HEK293T (cell line): Measurements from ENCODE around the gene EFCAB6.

Experiments
- ARNT ChIP-seq: fragments of 450-650 bp; IDR thresholded peaks from 2 replicates; pipeline ENCODE4 v1.6.1; 2017; ENCODE audit warnings: mild to moderate bottlenecking
- BHLHE40 ChIP-seq: fragments of 450-650 bp; IDR thresholded peaks from 2 replicates; pipeline ENCODE4 v1.6.1; 2016; ENCODE audit warnings: mild to moderate bottlenecking, moderate library complexity, borderline replicate concordance
- CTBP1 ChIP-seq: fragments of 450-650 bp; IDR thresholded peaks from 2 replicates; pipeline ENCODE4 v1.6.1; 2016; ENCODE audit warnings: borderline replicate concordance
- ELF4 ChIP-seq: fragments of 450-650 bp; IDR thresholded peaks from 2 replicates; pipeline ENCODE4 v1.6.1; 2017; ENCODE audit warnings: antibody characterized with exemption
- FOXA1 ChIP-seq: fragments of 450-650 bp; IDR thresholded peaks from 2 replicates; pipeline ENCODE4 v1.6.1; 2016; ENCODE audit warnings: mild to moderate bottlenecking
- FOXK2 ChIP-seq: fragments of 450-650 bp; IDR thresholded peaks from 2 replicates; pipeline ENCODE4 v1.6.1; 2016; ENCODE audit warnings: mild to moderate bottlenecking
- FOXM1 ChIP-seq: fragments of 450-650 bp; IDR thresholded peaks from 2 replicates; pipeline ENCODE4 v1.6.1; 2017; ENCODE audit warnings: mild to moderate bottlenecking, borderline replicate concordance
- HDGF ChIP-seq: fragments of 450-650 bp; IDR thresholded peaks from 2 replicates; pipeline ENCODE4 v1.6.1; 2017; ENCODE audit warnings: antibody characterized with exemption, borderline replicate concordance
- L3MBTL2 ChIP-seq: fragments of 450-650 bp; conservative IDR thresholded peaks from 2 replicates; pipeline ENCODE4 v1.6.1; 2016; ENCODE audit warnings: mild to moderate bottlenecking
- NFRKB ChIP-seq: fragments of 450-650 bp; IDR thresholded peaks from 2 replicates; pipeline ENCODE4 v1.6.1; 2016; ENCODE audit warnings: mild to moderate bottlenecking, moderate library complexity
- PKNOX1 ChIP-seq: fragments of 450-650 bp; IDR thresholded peaks from 2 replicates; pipeline ENCODE4 v1.6.1; 2016
- SP1 ChIP-seq: fragments of 450-650 bp; IDR thresholded peaks from 2 replicates; pipeline ENCODE4 v1.6.1; 2017
- SUZ12 ChIP-seq: fragments of 450-650 bp; IDR thresholded peaks from 2 replicates; pipeline ENCODE4 v1.6.1; 2016; ENCODE audit warnings: mild to moderate bottlenecking
- TARDBP ChIP-seq: fragments of 450-650 bp; IDR thresholded peaks from 2 replicates; pipeline ENCODE4 v1.6.1; 2016

DNA sequence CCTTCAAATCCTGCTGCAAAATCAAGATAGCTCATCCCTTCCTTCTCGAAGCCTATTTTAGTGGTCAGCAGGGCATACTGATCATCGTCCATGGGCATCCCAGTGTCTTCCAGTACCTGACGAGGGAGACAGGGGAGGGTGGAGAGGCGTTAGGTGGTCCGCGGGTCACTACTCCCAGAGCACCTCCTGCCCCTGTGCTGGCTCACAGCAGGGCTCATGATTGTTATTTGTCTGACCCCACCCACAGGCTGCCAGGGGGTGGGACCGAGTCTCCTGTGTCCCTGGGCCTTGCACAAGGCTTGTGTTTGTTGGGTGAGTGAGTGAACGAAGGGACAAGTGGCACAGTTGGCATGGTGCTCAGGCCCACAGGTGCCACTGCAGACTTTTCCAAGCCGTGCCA is 177.0 kb downstream of the EFCAB6 start:
- TF ChIP-seq SP1 (no peak), PKNOX1 (no peak), BHLHE40 (no peak), CTBP1 (no peak), NFRKB (no peak), ELF4 (no peak), FOXM1 (no peak), FOXK2 (no peak), L3MBTL2 (no peak), TARDBP (no peak), FOXA1 (no peak), SUZ12 (no peak), HDGF (no peak), ARNT (no peak)
